ENCODE results near the gene SPAG4.

The SPAG4 gene

GRCh38 chr20:35619196-35620095 is 3.8 kb downstream of the SPAG4 start:
- peak overlapping the region; percentile 52 for H3K23ac ChIP-seq (ENCODE audit: low read depth, low read length, poor library complexity)
- H2BK120ac ChIP-seq (ENCODE audit: low read depth, low read length), result no peak overlapping the region
- peak overlapping the region; percentile 94 for H3K18ac ChIP-seq (ENCODE audit: low read length)
- no peaks in the 10 kb centered on the region for H3K79me1 ChIP-seq (ENCODE audit: low read depth, low read length)
- H2AFZ ChIP-seq (ENCODE audit: low read length), result peak overlapping the region; percentile 77
- H2BK12ac ChIP-seq (ENCODE audit: low read length), result no peak overlapping the region
- H3K27ac ChIP-seq (replicated peaks; ENCODE audit: low read length), result peak overlapping the region; percentile 87
- H2AK5ac ChIP-seq (ENCODE audit: low read depth, low read length), result no peak overlapping the region
- H3K27me3 ChIP-seq (ENCODE audit: control insufficient read depth in 3 of 3, insufficient read depth in 3 of 3, low read depth in 1 of 3, low read length in 3 of 3), result peaks cover 0 to 12% (median 0%) of the 10 kb centered on the region in 3 experiments
- WGBS, 2 donors (ENCODE audit: extremely low coverage in 2 of 2, insufficient read length in 2 of 2, insufficient replicate concordance in 1 of 2), result no CpG with 5 or more reads among the region's 49 CpGs
- H4K91ac ChIP-seq (ENCODE audit: low read depth, low read length, poor library complexity), result no peak overlapping the region
- peak overlapping the region; percentile 38 for H2BK15ac ChIP-seq (ENCODE audit: low read length)
- H2BK5ac ChIP-seq (ENCODE audit: low read length), result peak overlapping the region; percentile 35
- peak overlapping the region; percentile 93 for H3K4me2 ChIP-seq (ENCODE audit: insufficient read depth, low read length, poor library complexity, severe bottlenecking)
- peak; percentile 85 for DNase-seq (ENCODE audit: low spot score)
- H3K14ac ChIP-seq (ENCODE audit: low read length), result no peak overlapping the region
- peak overlapping the region; percentile 40 to 84 for H3K4me3 ChIP-seq (ENCODE audit: low read length in 2 of 2)
- peaks cover 12% of the 10 kb centered on the region in 2 donors for H3K4me1 ChIP-seq (ENCODE audit: control insufficient read depth in 2 of 2, insufficient read depth in 1 of 2, low read depth in 1 of 2, low read length in 2 of 2)
- H3K36me3 ChIP-seq (replicated peaks in 1 of 2; ENCODE audit: control insufficient read depth in 2 of 2, insufficient read depth in 2 of 2, low read length in 2 of 2), result peaks cover 5 to 25% of the 10 kb centered on the region in 2 donors
- peak overlapping the region; percentile 79 for H3K9ac ChIP-seq (ENCODE audit: low read depth, low read length, poor library complexity)
- no peak overlapping the region for H3K4ac ChIP-seq (ENCODE audit: low read length)
- no peaks in the 10 kb centered on the region for H3K9me3 ChIP-seq (replicated peaks in 1 of 2; ENCODE audit: control insufficient read depth in 2 of 2, insufficient read depth in 1 of 2, low read depth in 1 of 2, low read length in 2 of 2)
- no peak overlapping the region for H4K8ac ChIP-seq (ENCODE audit: low read depth, low read length)

- WGBS, 2 donors (ENCODE audit: extremely low coverage in 2 of 2, insufficient read length in 2 of 2, insufficient replicate concordance in 1 of 2), result no CpG with 5 or more reads among the region's 11 CpGs
- Histone ChIP-seq H2BK15ac (ENCODE audit: low read length) (no peak overlapping the region), H2AFZ (ENCODE audit: low read length) (no peak overlapping the region), H3K79me1 (ENCODE audit: low read depth, low read length) (no peaks in the 10 kb centered on the region), H3K9ac (ENCODE audit: low read depth, low read length, poor library complexity) (no peak overlapping the region), H3K18ac (ENCODE audit: low read length) (no peak overlapping the region), H2AK5ac (ENCODE audit: low read depth, low read length) (no peak overlapping the region), H2BK12ac (ENCODE audit: low read length) (no peak overlapping the region), H3K4me3 (ENCODE audit: low read length in 2 of 2) (no peak overlapping the region), H3K9me3 (replicated peaks in 1 of 2; ENCODE audit: control insufficient read depth in 2 of 2, insufficient read depth in 1 of 2, low read depth in 1 of 2, low read length in 2 of 2) (no peaks in the 10 kb centered on the region), H2BK5ac (ENCODE audit: low read length) (no peak overlapping the region), H2BK120ac (ENCODE audit: low read depth, low read length) (no peak overlapping the region), H4K91ac (ENCODE audit: low read depth, low read length, poor library complexity) (no peak overlapping the region), H3K27me3 (ENCODE audit: control insufficient read depth in 3 of 3, insufficient read depth in 3 of 3, low read depth in 1 of 3, low read length in 3 of 3) (peaks cover 0 to 9% (median 0%) of the 10 kb centered on the region in 3 experiments), H3K14ac (ENCODE audit: low read length) (no peak overlapping the region), H3K4me1 (ENCODE audit: control insufficient read depth in 2 of 2, insufficient read depth in 1 of 2, low read depth in 1 of 2, low read length in 2 of 2) (peaks cover 10 to 12% of the 10 kb centered on the region in 2 donors), H4K8ac (ENCODE audit: low read depth, low read length) (no peak overlapping the region), H3K27ac (replicated peaks; ENCODE audit: low read length) (no peak overlapping the region), H3K4me2 (ENCODE audit: insufficient read depth, low read length, poor library complexity, severe bottlenecking) (no peak overlapping the region), H3K4ac (ENCODE audit: low read length) (no peak overlapping the region), H3K23ac (ENCODE audit: low read depth, low read length, poor library complexity) (no peak overlapping the region), H3K36me3 (replicated peaks in 1 of 2; ENCODE audit: control insufficient read depth in 2 of 2, insufficient read depth in 2 of 2, low read length in 2 of 2) (peaks cover 13 to 39% of the 10 kb centered on the region in 2 donors)
- no peak for DNase-seq (ENCODE audit: low spot score)
Measured at GRCh38 chr20:35620818-35621559, 5.4 kb downstream of the SPAG4 start.

- Histone ChIP-seq H3K9me3 (replicated peaks in 1 of 2; ENCODE audit: control insufficient read depth in 2 of 2, insufficient read depth in 1 of 2, low read depth in 1 of 2, low read length in 2 of 2) (peaks cover 0 to 2% of the 10 kb centered on the region in 2 donors), H3K14ac (ENCODE audit: low read length) (no peak overlapping the region), H2BK15ac (ENCODE audit: low read length) (no peak overlapping the region), H3K4ac (ENCODE audit: low read length) (no peak overlapping the region), H2BK120ac (ENCODE audit: low read depth, low read length) (no peak overlapping the region), H4K8ac (ENCODE audit: low read depth, low read length) (no peak overlapping the region), H3K36me3 (replicated peaks in 1 of 2; ENCODE audit: control insufficient read depth in 2 of 2, insufficient read depth in 2 of 2, low read length in 2 of 2) (peaks cover 19 to 45% of the 10 kb centered on the region in 2 donors), H3K4me3 (ENCODE audit: low read length in 2 of 2) (no peak overlapping the region), H3K27me3 (ENCODE audit: control insufficient read depth in 3 of 3, insufficient read depth in 3 of 3, low read depth in 1 of 3, low read length in 3 of 3) (peaks cover 0 to 9% (median 0%) of the 10 kb centered on the region in 3 experiments), H3K4me1 (ENCODE audit: control insufficient read depth in 2 of 2, insufficient read depth in 1 of 2, low read depth in 1 of 2, low read length in 2 of 2) (peaks cover 10 to 12% of the 10 kb centered on the region in 2 donors), H3K27ac (replicated peaks; ENCODE audit: low read length) (no peak overlapping the region), H2BK5ac (ENCODE audit: low read length) (no peak overlapping the region), H4K91ac (ENCODE audit: low read depth, low read length, poor library complexity) (no peak overlapping the region), H3K79me1 (ENCODE audit: low read depth, low read length) (peaks cover 3% of the 10 kb centered on the region), H3K18ac (ENCODE audit: low read length) (no peak overlapping the region), H2AFZ (ENCODE audit: low read length) (no peak overlapping the region), H3K9ac (ENCODE audit: low read depth, low read length, poor library complexity) (no peak overlapping the region), H2BK12ac (ENCODE audit: low read length) (no peak overlapping the region), H3K4me2 (ENCODE audit: insufficient read depth, low read length, poor library complexity, severe bottlenecking) (no peak overlapping the region), H3K23ac (ENCODE audit: low read depth, low read length, poor library complexity) (no peak overlapping the region), H2AK5ac (ENCODE audit: low read depth, low read length) (no peak overlapping the region)
- no peak for DNase-seq (ENCODE audit: low spot score)
- WGBS, 2 donors (ENCODE audit: extremely low coverage in 2 of 2, insufficient read length in 2 of 2, insufficient replicate concordance in 1 of 2), result no CpG with 5 or more reads among the region's 2 CpGs
Measured at GRCh38 chr20:35621560-35621946, 5.9 kb downstream of the SPAG4 start.

Data from neuronal stem cell (in vitro differentiated cells).